ENCODE results near the gene ATOH7.
A peak's percentile ranks its signal among the peaks of the same experiment; 100 is the strongest.

Gene ATOH7

GRCh38 chr10:68221196-68221595, 10.7 kb downstream of the ATOH7 start:
- no peak overlapping the region for H3K4me3 ChIP-seq (ENCODE audit: low read depth, low read length)
- no peak for DNase-seq (ENCODE audit: low read depth)
- TF ChIP-seq, protein P1, sequence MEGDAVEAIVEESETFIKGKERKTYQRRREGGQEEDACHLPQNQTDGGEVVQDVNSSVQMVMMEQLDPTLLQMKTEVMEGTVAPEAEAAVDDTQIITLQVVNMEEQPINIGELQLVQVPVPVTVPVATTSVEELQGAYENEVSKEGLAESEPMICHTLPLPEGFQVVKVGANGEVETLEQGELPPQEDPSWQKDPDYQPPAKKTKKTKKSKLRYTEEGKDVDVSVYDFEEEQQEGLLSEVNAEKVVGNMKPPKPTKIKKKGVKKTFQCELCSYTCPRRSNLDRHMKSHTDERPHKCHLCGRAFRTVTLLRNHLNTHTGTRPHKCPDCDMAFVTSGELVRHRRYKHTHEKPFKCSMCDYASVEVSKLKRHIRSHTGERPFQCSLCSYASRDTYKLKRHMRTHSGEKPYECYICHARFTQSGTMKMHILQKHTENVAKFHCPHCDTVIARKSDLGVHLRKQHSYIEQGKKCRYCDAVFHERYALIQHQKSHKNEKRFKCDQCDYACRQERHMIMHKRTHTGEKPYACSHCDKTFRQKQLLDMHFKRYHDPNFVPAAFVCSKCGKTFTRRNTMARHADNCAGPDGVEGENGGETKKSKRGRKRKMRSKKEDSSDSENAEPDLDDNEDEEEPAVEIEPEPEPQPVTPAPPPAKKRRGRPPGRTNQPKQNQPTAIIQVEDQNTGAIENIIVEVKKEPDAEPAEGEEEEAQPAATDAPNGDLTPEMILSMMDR (IDR thresholded peaks at IDR 0.05; ENCODE audit: low read depth, low read length) = no peak
- TF ChIP-seq POLR2A (IDR thresholded peaks at IDR 0.05; ENCODE audit: extremely low read depth, insufficient read length) (no peak), MYC (IDR thresholded peaks at IDR 0.05; ENCODE audit: low read depth, low read length) (no peak)
- TF ChIP-seq, protein P2, sequence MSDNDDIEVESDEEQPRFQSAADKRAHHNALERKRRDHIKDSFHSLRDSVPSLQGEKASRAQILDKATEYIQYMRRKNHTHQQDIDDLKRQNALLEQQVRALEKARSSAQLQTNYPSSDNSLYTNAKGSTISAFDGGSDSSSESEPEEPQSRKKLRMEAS (IDR thresholded peaks at IDR 0.05; ENCODE audit: low read depth, low read length) = no peak

GRCh38 chr10:68218786-68219185, 13.1 kb downstream of the ATOH7 start:
- DNase-seq (ENCODE audit: low read depth) = no peak
- TF ChIP-seq, protein P2 (IDR thresholded peaks at IDR 0.05; ENCODE audit: low read depth, low read length) = no peak
- TF ChIP-seq MYC (IDR thresholded peaks at IDR 0.05; ENCODE audit: low read depth, low read length) = no peak
- no peak overlapping the region for H3K4me3 ChIP-seq (ENCODE audit: low read depth, low read length)

DNA sequence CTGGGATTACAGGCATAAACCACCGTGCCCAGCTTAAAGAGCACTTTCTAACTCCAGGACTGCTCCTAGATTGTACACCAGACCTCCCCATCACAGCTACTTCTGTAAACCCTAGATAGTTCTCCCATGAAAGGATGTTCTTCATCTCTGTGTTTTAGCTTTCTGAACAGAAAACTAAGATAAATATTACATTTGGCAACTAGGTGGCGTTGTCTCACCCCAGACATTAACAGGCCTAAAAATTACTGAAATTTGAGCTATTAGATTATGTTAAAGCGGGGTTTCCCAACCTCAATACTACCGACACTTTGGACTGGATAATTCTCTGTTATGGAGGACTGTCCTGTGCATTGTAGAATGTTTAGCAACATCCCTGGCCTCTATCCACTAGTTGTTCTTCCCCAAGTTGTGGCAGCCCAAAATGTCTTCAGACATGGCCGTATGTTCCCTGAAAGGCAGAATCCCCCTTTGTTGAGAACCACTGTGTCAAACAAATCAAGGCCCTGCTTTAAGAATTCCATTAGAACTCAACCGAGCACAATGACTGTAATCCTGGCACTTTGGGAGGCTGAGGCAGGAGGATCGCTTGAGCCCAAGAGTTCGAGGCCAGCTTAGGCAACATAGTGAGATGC, 19.1 kb downstream of the ATOH7 start:
- TF ChIP-seq, protein P1 (IDR thresholded peaks at IDR 0.05; ENCODE audit: low read depth, low read length) = peak; percentile 53
- no peak for TF ChIP-seq POLR2A (IDR thresholded peaks at IDR 0.05; ENCODE audit: extremely low read depth, insufficient read length)
- TF ChIP-seq, protein P2 (IDR thresholded peaks at IDR 0.05; ENCODE audit: low read depth, low read length) = no peak
- no peak overlapping the region for H3K4me3 ChIP-seq (ENCODE audit: low read depth, low read length)
- peak; percentile 60 for DNase-seq (ENCODE audit: low read depth)

DNA sequence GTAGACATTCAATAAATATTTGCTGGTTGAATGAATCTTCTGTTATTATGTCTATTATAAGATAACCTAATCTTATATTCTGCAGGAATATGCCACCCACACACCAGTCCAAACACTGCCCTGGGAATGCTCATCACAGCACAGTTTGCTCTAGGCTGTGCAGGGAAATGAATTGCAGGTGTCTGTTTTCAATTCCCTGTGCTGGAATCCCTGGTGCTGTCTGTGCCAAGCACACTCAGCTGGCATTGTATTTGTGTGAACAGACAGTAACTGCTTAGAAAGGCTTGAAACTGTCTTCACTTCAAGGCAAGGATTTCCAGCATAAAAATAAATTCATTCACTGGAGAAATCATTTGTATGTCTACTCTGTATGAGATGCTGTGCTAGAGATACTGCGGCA, 20.2 kb downstream of the ATOH7 start:
- TF ChIP-seq MYC (IDR thresholded peaks at IDR 0.05; ENCODE audit: low read depth, low read length) = no peak
- H3K4me3 ChIP-seq (ENCODE audit: low read depth, low read length) = no peak overlapping the region
- DNase-seq (ENCODE audit: low read depth) = no peak

GRCh38 chr10:68208424-68209042, 23.4 kb downstream of the ATOH7 start:
- H3K4me3 ChIP-seq (ENCODE audit: low read depth, low read length) = no peak overlapping the region
- DNase-seq (ENCODE audit: low read depth) = peak; percentile 79
- TF ChIP-seq POLR2A (IDR thresholded peaks at IDR 0.05; ENCODE audit: extremely low read depth, insufficient read length) (no peak), MYC (IDR thresholded peaks at IDR 0.05; ENCODE audit: low read depth, low read length) (no peak)
- TF ChIP-seq, protein P1 (IDR thresholded peaks at IDR 0.05; ENCODE audit: low read depth, low read length) = peak; percentile 60
- TF ChIP-seq, protein P2 (IDR thresholded peaks at IDR 0.05; ENCODE audit: low read depth, low read length) = peak; percentile 31; the same call in 1 of the 2 replicates

DNA sequence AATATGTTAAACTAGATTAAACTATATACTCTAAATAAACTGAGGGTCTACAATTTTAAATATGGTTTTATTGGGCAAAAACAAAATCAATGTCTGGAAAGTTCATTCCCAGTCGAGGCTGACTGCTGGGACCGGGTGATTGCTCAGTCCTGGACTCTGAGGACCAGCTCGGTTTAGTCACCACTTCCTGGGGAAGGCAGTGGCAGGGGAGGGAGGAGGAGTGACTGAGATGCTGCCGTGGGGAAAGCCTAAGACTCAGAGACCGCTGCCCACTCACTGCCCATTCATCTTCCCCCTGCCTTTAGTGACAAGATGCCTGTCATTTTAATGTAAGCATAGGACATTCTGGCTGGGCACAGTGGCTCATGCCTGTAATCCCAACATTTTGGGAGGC, 29.0 kb downstream of the ATOH7 start:
- TF ChIP-seq, protein P2 (IDR thresholded peaks at IDR 0.05; ENCODE audit: low read depth, low read length) = no peak
- TF ChIP-seq, protein P1 (IDR thresholded peaks at IDR 0.05; ENCODE audit: low read depth, low read length) = no peak
- no peak for TF ChIP-seq POLR2A (IDR thresholded peaks at IDR 0.05; ENCODE audit: extremely low read depth, insufficient read length)
- TF ChIP-seq MYC (IDR thresholded peaks at IDR 0.05; ENCODE audit: low read depth, low read length) = no peak
- peak overlapping the region; percentile 9 for H3K4me3 ChIP-seq (ENCODE audit: low read depth, low read length)
- peak; percentile 87 for DNase-seq (ENCODE audit: low read depth)

Measured in NB4 (cell line).